Measurements from ENCODE around the gene TNIP2.

GRCh38 chr4:2695346-2696060 lies 60.6 kb downstream of the TNIP2 start:
- TF ChIP-seq POLR2A (IDR thresholded peaks at IDR 0.05) (no peak), POLR2AphosphoS5 (IDR thresholded peaks at IDR 0.05) (no peak)

All from spleen (tissue), 3 donors.